Prostate gland (tissue), 1 donor: ENCODE measurements around the gene AGBL5.

ENCODE experiments used
- POLR2A ChIP-seq: fragments of 450-650 bp; IDR thresholded peaks from one replicate; pipeline ENCODE4 v1.6.1; 2016; ENCODE audit warnings: antibody characterized with exemption, mild to moderate bottlenecking
- POLR2AphosphoS5 ChIP-seq: sonication (generic); formaldehyde crosslinking; IDR thresholded peaks from one replicate; pipeline ENCODE4 v1.6.1; 2017; ENCODE audit warnings: antibody characterized with exemption

GRCh38 chr2:27067385-27067784 lies 15.9 kb downstream of the AGBL5 start:
- no peak for TF ChIP-seq POLR2AphosphoS5
- no peak for TF ChIP-seq POLR2A
